Tibial nerve (tissue), 3 donors: ENCODE results near the gene ATP6V0D1.

Experiments used
- CTCF ChIP-seq, 5 experiments: fragments of 200-600 bp in 3 of 5; fragments of 450-650 bp in 2 of 5; sonication (generic) in 3 of 5; IDR thresholded peaks; one replicate each; pipeline ENCODE4 v1.5.1; 2016 to 2019; ENCODE audit warnings: antibody characterized with exemption in 5 of 5, mild to moderate bottlenecking in 3 of 5, moderate library complexity in 2 of 5
- POLR2A ChIP-seq, 2 donors: fragments of 450-650 bp; IDR thresholded peaks; one replicate each; pipeline ENCODE4 v1.6.1; 2017; ENCODE audit warnings: antibody characterized with exemption in 2 of 2, mild to moderate bottlenecking in 2 of 2, moderate library complexity in 2 of 2

GRCh38 chr16:67518676-67519075, 37.7 kb upstream of the ATP6V0D1 start:
- TF ChIP-seq CTCF (IDR thresholded peaks at IDR 0.05): no peak
- no peak for TF ChIP-seq POLR2A (IDR thresholded peaks at IDR 0.05)
